Measurements from ENCODE around the gene TFB1M.
"Not testable (repeated sequence)": the region's sequence is repeated elsewhere in the genome, so short reads cannot be mapped to it uniquely, and the experiment has no call there.

Gene TFB1M

DNA sequence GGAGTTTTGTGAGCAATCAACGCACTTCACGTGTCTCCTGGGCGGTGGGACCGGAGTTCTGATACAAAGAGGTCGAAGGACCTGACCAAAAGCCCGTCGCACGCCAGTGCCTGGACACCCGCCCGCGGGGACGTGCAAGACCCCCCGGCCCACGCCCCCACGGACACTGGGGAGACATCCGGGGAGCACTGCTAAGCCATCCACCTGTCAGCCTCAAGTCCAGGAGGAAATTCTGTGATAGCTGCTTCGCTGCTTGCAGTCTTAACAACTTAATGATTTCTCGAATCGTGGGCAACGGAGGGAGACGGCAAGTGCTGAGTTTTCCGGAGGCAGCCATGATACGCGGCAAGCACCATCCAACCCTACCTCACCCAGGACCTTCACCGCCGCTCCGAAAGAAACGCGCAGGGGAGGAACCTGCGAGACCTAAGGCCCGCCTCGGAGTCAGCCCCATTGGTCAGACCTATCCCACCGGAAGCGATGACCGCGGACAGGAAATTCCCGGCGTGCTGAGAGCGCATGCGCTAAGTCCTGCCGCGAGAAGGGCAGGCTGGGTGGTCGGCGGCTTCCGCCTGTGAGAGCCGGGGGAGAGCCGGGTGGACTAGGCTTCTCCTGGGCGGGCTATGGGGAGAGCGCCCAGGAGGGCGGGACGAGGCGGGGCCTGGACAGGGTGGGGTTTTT is at the start of gene TFB1M:
Gene TFB1M, minus strand, starts transcription at position 393 of the 681 bp plus-strand sequence. Its CDS starts 56 bp downstream, at position 337.
- peak; percentile 95 for DNase-seq

DNA sequence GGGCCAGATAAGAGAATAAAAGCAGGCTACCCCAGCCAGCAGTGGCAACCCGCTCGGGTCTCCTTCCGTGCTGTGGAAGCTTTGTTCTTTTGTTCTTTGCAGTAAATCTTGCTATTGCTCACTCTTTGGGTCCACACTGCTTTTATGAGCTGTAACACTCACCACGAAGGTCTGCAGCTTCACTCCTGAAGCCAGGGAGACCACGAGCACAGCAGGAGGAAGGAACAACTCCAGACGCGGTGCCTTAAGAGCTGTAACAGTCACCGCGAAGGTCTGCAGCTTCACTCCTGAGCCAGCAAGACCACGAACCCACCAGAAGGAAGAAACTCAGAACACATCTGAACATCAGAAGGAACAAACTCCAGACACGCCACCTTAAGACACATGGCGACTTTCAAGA is 49.7 kb upstream of the TFB1M start:
- not testable (repeated sequence) for DNase-seq

- DNase-seq = not testable (repeated sequence)
Measured at GRCh38 chr6:155362968-155363632, 48.8 kb upstream of the TFB1M start.

GRCh38 chr6:155354167-155354566 is 39.9 kb upstream of the TFB1M start:
- no peak for DNase-seq

- no peak for DNase-seq
Measured at GRCh38 chr6:155352811-155353210, 38.5 kb upstream of the TFB1M start.

DNA sequence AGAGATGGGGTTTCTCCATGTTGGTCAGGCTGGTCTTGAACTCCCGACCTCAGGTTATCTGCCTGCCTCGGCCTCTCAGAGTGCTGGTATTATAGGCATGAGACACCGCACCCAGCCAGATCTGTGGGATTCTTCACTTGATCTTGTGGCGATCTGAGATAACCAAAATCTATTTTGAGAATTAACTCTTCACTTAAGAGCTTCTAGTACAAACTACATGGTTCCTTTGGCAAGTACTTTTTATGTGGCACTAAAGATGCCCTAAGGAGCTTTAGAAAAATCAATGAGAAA is 37.8 kb upstream of the TFB1M start:
- DNase-seq = no peak

DNA sequence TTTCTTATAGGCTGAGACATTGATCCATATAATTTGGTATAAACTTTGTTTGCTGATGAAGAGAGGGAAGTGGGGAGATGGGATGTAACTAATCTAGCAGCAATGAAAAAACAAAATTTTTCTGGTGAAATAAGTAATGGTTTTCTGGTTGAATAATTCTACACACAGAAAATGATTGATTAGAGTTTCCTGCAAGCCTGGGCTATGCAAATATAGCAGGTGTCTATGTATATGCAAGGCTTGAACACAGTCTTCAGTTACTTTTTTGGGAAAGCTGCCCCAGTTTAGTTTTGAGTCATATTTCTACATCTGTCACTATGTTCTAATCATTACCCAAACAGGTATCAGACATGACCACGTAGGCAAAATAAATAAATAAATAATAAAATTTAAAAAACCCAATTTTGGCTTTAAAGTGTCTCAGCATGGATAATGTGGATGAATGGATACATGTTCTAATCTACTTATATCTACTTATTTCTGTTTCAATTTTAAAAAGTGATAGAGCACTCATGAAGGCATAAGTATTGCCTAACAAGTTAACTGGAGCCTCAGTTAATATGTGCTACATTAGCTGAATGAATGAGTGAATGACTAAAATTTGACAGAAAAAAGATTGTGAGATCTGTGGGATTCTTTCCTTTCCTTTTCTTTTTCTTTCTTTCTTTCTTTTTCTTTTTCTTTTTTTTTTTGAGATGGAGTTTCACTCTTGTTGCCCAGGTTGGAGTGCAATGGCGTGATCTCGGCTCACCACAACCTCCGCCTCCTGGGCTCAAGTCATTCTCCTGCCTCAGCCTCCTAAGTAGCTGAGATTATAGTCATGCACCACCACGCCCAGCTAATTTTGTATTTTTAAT is 37.2 kb upstream of the TFB1M start:
- no peak for DNase-seq

DNA sequence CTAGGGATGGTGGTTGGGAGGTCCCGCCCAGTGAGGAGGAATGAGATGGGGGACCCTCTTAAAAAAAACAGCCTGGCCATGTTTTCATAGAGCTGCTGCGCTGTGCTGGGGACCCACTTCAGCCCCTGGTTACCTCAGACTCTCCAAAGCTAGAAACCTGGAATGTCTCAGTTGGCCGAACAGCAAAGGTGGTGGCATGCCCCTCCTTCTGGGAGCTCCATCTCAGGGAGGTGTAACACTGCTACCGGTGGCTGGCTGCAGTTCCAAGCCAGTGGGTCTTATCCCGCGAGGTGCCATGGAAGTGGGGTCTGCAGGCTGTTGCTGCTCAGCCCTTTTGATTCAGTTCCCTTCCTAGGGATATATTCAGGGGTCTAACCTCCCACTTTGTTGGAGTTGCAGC is 35.7 kb upstream of the TFB1M start:
- DNase-seq = no peak

- DNase-seq = no peak
Measured at GRCh38 chr6:155349129-155349528, 34.8 kb upstream of the TFB1M start.

- DNase-seq = no peak
Measured at GRCh38 chr6:155347800-155348199, 33.5 kb upstream of the TFB1M start.

- no peak for DNase-seq
Measured at GRCh38 chr6:155346957-155347356, 32.7 kb upstream of the TFB1M start.

DNA sequence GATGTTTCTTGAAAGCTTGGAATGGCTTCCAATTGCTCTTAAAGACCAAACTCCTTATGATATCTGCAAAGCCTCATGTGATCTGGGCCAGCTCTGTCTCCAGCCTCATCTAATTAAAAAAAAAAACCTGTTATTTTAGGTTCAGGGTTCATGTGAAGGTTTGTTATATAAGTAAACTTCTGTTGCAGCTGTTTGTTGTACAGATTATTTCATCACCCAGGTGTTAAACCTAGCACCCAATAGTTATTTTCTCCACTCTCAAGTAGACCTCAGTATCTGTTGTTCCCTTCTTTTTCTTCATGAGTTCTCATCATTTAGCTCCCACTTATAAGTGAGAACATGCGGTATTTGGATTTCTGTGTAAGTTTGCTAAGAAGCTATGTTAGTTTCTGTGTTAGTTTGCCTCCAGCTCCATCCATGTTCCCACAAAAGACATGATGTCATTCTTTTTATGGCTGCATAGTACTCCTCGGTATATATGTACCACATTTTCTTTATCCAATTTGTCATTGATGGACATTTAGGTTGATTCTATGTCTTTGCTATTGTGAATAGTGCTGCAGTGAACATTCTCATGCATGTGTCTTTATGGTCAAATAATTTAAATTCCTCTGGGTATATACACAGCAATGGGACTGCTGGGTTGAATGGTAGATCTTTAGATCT is 30.2 kb upstream of the TFB1M start:
- DNase-seq = no peak

DNA sequence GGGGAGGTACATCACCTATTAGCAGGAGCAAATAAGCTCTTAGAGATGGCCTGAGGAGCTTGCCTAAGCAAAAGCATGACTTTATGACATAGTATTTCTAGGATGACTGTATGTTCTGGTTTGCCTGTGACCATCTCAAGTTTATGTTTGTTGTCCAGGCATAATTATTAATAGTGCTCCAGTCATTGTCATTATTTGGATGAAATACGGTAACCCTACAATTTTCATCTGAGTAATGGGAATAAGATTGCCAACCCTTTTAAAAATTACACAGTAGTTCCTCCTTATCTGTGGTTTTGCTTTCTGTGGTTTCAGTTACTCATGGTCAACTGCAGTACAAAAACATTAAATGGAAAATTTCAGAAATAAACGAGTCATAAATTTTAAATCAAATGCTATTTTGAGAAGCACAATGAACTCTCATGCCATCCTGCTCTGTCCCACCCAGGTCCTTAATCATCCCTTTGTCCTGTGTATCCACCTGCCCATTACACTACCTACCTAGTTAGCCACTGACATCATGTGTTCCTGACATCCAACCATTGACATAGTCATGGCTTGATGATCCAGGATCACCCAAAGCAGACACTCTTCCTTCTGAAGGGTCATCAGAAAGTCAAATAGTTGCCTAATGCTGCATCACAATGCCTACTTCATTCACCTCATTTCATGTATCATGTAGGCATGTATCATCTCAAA is 27.0 kb upstream of the TFB1M start:
- no peak for DNase-seq

DNA sequence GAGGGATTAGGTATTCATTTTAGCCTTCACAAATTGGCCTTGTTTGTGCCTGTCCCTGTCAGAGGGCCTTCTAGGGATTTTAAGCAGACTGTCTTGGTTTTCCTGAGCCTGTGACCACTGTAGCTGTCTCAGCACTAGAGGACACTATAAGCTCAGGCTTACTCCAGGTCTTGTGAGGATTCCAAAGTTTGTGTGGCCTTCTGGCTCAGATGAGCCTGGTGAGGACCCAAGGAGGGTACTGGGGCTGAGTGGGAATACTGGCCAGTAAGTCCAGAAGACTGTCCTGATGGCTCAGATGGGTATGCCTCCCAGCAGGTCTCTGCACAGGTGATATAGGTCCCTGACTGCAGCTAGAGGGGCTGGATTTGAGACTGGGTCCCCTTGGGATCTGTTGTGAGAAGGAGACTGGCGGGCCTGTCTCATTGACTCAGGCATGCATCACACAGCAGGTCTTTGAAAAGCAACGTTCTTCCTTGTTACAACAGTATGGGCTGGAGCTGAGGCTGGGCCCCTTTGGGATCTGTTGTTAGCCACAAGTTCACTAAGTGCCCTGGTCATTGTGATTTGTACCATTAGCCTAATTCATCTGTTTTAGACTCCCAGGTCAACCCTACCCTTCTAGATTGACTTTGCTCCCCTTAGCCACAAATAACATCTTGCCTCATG is 26.3 kb upstream of the TFB1M start:
- DNase-seq = no peak

DNA sequence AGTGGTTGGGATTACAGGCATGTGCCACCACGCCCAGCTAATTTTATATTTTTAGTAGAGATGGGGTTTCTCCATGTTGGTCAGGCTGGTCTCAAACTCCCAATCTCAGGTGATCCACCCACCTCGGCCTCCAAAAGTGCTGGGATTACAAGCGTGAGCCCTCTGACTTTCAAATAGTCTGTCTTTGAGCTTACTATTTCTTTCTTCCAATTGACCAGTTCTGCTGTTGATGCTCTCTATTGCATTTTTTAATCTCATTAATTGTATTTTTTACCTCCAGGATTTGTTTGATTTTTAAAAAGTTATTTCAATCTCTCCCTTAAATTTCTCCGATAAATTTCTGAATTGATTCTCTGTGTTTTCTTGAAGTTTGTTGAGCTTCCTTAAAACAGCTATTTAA is 25.6 kb upstream of the TFB1M start:
- not testable (repeated sequence) for DNase-seq

DNA sequence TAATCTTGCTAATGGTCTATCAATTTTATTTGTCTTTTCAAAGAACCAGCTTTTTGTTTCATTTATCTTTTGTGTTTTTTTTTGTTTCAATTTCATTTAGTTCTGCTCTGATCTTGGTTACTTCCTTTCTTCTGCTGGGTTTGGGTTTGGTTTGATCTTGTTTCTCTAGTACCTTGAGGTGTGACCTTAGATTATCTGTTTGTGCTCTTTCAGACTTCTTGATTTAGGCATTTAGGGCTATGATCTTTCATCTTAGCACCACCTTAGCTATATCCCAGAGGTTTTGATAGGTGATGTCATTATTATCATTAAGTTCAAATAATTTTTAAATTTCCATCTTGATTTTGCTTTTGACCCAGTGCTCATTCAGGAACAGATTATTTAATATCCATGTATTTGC is 24.0 kb upstream of the TFB1M start:
- not testable (repeated sequence) for DNase-seq

DNA sequence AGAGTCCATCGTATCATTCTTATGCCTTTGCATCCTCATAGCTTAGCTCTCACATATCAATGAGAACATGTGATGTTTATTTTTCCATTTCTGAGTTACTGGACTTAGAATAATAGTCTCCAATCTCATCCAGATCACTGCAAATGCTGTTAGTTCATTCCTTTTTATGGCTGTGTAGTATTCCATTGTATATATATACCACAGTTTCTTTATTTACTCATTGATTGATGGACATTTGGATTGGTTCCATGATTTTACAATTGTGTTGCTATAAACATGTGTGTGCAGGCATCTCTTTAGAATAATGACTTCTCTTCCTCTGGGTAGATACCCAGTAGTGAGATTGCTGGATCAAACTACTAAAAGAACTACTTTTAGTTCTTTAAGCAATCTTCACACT is 21.0 kb upstream of the TFB1M start:
- DNase-seq = no peak

- not testable (repeated sequence) for DNase-seq
Measured at GRCh38 chr6:155334073-155334472, 19.8 kb upstream of the TFB1M start.

DNA sequence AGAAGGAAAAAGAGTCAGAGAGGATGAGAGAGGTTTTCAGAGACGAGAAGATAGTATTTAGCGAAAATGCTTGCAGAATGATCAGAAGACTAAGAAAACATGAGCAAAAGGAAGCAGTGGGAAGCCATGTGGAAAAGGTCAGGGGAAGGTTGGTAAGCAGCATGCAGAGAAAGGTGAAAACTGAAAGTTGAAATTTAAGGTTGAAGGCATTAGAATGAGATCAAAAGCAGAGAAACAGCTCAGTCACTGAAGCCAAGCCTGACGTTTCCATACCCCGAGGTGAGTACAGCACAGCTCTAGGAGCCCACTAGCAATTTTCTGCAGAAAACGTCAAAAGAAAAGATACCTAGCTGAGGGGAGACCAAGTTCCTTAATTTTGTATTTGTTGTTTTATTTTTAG is 19.1 kb upstream of the TFB1M start:
- DNase-seq = no peak

- no peak for DNase-seq
Measured at GRCh38 chr6:155330922-155331321, 16.6 kb upstream of the TFB1M start.

- DNase-seq = no peak
Measured at GRCh38 chr6:155330133-155330734, 15.9 kb upstream of the TFB1M start.

Data from activated T-cell treated with anti-CD3 and anti-CD28 coated beads, Interleukin-2, amount 50 U/mL, for 1 hour (primary cell).